Measurements from ENCODE around the gene PGLYRP1. TPM values are rescaled to one million over a fixed set of nuclear protein-coding genes. Genes with fewer than 3 reads are reported as not detected.

Gene PGLYRP1
- polyA plus RNA-seq, 1 experiment, result not detected

DNA sequence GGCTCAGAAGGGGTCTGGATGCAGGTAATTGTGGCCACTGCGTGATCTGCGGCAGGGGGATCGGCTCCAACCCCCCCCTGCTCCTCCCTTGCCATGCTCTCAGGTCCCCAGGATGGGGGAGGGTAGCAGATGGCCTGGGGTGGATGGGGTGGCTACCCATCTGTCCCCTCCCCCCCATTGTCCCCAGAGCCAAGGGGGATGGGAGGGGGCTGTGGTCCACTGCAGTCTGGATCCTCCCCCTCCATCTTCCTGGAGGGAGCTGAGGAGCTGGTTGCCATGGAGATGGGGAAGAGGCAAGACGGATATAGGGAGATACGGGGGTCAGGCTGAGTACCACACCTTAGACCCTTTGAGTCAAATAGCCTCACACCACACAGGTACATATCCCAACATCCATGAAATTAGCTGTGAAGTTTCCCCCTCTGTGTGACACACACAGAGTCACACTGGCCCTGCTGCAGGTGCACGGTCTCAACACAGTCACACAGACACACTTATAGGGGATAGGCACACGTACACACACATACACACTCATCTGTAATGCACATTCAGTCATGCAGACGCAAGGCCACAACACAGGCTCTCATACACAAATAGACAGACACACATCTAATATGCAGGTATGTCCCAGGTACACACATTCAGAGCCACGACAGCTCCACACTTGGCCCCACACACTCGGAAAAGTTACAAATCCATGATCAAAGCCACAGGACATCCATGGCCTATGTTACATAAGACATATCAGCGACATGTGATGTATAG is 47.4 kb downstream of the PGLYRP1 start:
- peaks cover 21% of the 10 kb centered on the region for H3K27me3 ChIP-seq (ENCODE audit: control insufficient read depth, insufficient read depth, low read length)
- no peak overlapping the region for H3K4me3 ChIP-seq (ENCODE audit: low read depth, low read length)
- ChIA-PET CTCF (interaction anchor here (1.0 kb wide), 1 partner anchor 14 kb away, joined by 3 read pairs; no protein-coding TSS in a partner anchor), POLR2A (no interaction called here)
- no peak for DNase-seq (ENCODE audit: low read depth)
- TF ChIP-seq, protein P1, sequence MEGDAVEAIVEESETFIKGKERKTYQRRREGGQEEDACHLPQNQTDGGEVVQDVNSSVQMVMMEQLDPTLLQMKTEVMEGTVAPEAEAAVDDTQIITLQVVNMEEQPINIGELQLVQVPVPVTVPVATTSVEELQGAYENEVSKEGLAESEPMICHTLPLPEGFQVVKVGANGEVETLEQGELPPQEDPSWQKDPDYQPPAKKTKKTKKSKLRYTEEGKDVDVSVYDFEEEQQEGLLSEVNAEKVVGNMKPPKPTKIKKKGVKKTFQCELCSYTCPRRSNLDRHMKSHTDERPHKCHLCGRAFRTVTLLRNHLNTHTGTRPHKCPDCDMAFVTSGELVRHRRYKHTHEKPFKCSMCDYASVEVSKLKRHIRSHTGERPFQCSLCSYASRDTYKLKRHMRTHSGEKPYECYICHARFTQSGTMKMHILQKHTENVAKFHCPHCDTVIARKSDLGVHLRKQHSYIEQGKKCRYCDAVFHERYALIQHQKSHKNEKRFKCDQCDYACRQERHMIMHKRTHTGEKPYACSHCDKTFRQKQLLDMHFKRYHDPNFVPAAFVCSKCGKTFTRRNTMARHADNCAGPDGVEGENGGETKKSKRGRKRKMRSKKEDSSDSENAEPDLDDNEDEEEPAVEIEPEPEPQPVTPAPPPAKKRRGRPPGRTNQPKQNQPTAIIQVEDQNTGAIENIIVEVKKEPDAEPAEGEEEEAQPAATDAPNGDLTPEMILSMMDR (IDR thresholded peaks at IDR 0.05; ENCODE audit: insufficient read depth, low read depth, low read length), result no peak
- no peaks in the 10 kb centered on the region for H3K36me3 ChIP-seq (ENCODE audit: control insufficient read depth, insufficient read depth, low read length)

- H3K36me3 ChIP-seq (ENCODE audit: control insufficient read depth, insufficient read depth, low read length), result no peaks in the 10 kb centered on the region
- CTCF ChIA-PET, result interaction anchor here (1.0 kb wide), 1 partner anchor 13 kb away, joined by 3 read pairs; no protein-coding TSS in a partner anchor
- peak within 1 kb of the TSS; percentile 27 for H3K4me3 ChIP-seq (ENCODE audit: low read depth, low read length)
- H3K27me3 ChIP-seq (ENCODE audit: control insufficient read depth, insufficient read depth, low read length), result peaks cover 25% of the 10 kb centered on the region
- DNase-seq (ENCODE audit: low read depth), result no peak
- TF ChIP-seq, protein P1 (IDR thresholded peaks at IDR 0.05; ENCODE audit: insufficient read depth, low read depth, low read length), result no peak
- POLR2A ChIA-PET, result no interaction called here
These were observed 49.1 kb downstream of the PGLYRP1 start, which contains the start of gene NOVA2 for GRCh38 chr19:45973553-45974338. Gene NOVA2, minus strand, starts transcription at chr19:45973865. Its CDS starts 514 bp downstream, at chr19:45973351.

GRCh38 chr19:45972947-45973540 is 49.8 kb downstream of the PGLYRP1 start:
- no peak for DNase-seq (ENCODE audit: low read depth)
- CTCF ChIA-PET, result interaction anchor here (0.8 kb wide), 1 partner anchor 37 kb away, joined by 3 read pairs; no protein-coding TSS in a partner anchor
- Histone ChIP-seq H3K27me3 (ENCODE audit: control insufficient read depth, insufficient read depth, low read length) (peaks cover 27% of the 10 kb centered on the region), H3K4me3 (ENCODE audit: low read depth, low read length) (no peak overlapping the region), H3K36me3 (ENCODE audit: control insufficient read depth, insufficient read depth, low read length) (no peaks in the 10 kb centered on the region)
- TF ChIP-seq, protein P1 (IDR thresholded peaks at IDR 0.05; ENCODE audit: insufficient read depth, low read depth, low read length), result no peak
- POLR2A ChIA-PET, result interaction anchor here (0.6 kb wide), 1 partner anchor 65 kb away, joined by 4 read pairs; no protein-coding TSS in a partner anchor

GRCh38 chr19:45972081-45972946 is 50.5 kb downstream of the PGLYRP1 start:
- CTCF ChIA-PET, result interaction anchor here (0.8 to 1.0 kb wide), 2 partner anchors 9 to 38 kb away, joined by 3 read pairs; no protein-coding TSS in a partner anchor
- POLR2A ChIA-PET, result interaction anchor here (0.6 kb wide), 1 partner anchor 65 kb away, joined by 4 read pairs; no protein-coding TSS in a partner anchor
- TF ChIP-seq, protein P1 (IDR thresholded peaks at IDR 0.05; ENCODE audit: insufficient read depth, low read depth, low read length), result no peak
- no peaks in the 10 kb centered on the region for H3K36me3 ChIP-seq (ENCODE audit: control insufficient read depth, insufficient read depth, low read length)
- H3K27me3 ChIP-seq (ENCODE audit: control insufficient read depth, insufficient read depth, low read length), result peaks cover 28% of the 10 kb centered on the region
- no peak for DNase-seq (ENCODE audit: low read depth)
- H3K4me3 ChIP-seq (ENCODE audit: low read depth, low read length), result no peak overlapping the region
